Stimulated activated CD4-positive, alpha-beta T cell treated with anti-CD3 and anti-CD28 coated beads, Interleukin-2, amount 100 ng/mL, for 4 hours (primary cell): ENCODE measurements around the gene SNPH.
A peak's percentile ranks its signal among the peaks of the same experiment; 100 is the strongest.

ENCODE experiments used
- DNase-seq: peaks from one replicate; pipeline ENCODE4 v3.0.0-alpha.2; 2020; ENCODE audit warnings: low read depth

The SNPH gene

GRCh38 chr20:1287306-1287705, 21.2 kb downstream of the SNPH start:
- no peak for DNase-seq

- DNase-seq = no peak
Measured at GRCh38 chr20:1287787-1288569, 21.9 kb downstream of the SNPH start.

GRCh38 chr20:1291191-1291741, 25.2 kb downstream of the SNPH start:
- DNase-seq = no peak

GRCh38 chr20:1292620-1293019, 26.5 kb downstream of the SNPH start:
- DNase-seq = no peak

- no peak for DNase-seq
Measured at GRCh38 chr20:1293641-1294379, 27.7 kb downstream of the SNPH start.

- DNase-seq = no peak
Measured at GRCh38 chr20:1294497-1294896, 28.4 kb downstream of the SNPH start.

- DNase-seq = no peak
Measured at GRCh38 chr20:1295276-1295930, 29.3 kb downstream of the SNPH start.

- DNase-seq = no peak
Measured at GRCh38 chr20:1296117-1296610, 30.1 kb downstream of the SNPH start.

GRCh38 chr20:1296922-1297321, 30.8 kb downstream of the SNPH start:
- DNase-seq = no peak

GRCh38 chr20:1297486-1297885, 31.4 kb downstream of the SNPH start:
- DNase-seq = no peak

- DNase-seq = no peak
Measured at GRCh38 chr20:1298166-1298565, 32.1 kb downstream of the SNPH start.

- no peak for DNase-seq
Measured at GRCh38 chr20:1298888-1299511, 32.9 kb downstream of the SNPH start.

GRCh38 chr20:1299522-1299921, 33.4 kb downstream of the SNPH start:
- peak; percentile 20 for DNase-seq

GRCh38 chr20:1300083-1300840, 34.2 kb downstream of the SNPH start:
- no peak for DNase-seq

GRCh38 chr20:1301031-1301529, 35.0 kb downstream of the SNPH start:
- peak; percentile 43 for DNase-seq

GRCh38 chr20:1302685-1303541, 36.8 kb downstream of the SNPH start:
- no peak for DNase-seq

GRCh38 chr20:1304710-1305515, 38.8 kb downstream of the SNPH start:
- DNase-seq = no peak

- no peak for DNase-seq
Measured at GRCh38 chr20:1305712-1306111, 39.6 kb downstream of the SNPH start.
